ENCODE data around the gene ACTR3C.
"Not testable (repeated sequence)": the region's sequence is repeated elsewhere in the genome, so short reads cannot be mapped to it uniquely, and the experiment has no call there.

DNA sequence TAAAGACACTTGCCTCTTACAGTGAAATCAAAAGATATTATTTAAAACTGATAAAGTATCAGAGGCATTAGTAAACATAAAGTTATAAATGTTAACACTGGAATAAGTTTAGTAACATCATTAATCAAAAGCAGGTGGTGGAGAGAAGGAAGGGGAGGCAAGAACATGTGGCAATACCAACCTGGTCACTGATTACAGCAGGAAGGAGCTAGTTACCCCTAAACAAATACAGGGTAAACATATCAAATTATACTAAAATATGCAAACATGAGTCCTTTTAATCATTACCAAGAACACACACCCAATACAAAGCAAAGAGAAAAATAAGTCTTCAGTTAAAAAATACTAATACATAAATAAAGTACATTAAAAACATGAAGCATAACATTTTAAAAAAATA lies 25.4 kb downstream of the ACTR3C start:
- TF ChIP-seq, protein P1, sequence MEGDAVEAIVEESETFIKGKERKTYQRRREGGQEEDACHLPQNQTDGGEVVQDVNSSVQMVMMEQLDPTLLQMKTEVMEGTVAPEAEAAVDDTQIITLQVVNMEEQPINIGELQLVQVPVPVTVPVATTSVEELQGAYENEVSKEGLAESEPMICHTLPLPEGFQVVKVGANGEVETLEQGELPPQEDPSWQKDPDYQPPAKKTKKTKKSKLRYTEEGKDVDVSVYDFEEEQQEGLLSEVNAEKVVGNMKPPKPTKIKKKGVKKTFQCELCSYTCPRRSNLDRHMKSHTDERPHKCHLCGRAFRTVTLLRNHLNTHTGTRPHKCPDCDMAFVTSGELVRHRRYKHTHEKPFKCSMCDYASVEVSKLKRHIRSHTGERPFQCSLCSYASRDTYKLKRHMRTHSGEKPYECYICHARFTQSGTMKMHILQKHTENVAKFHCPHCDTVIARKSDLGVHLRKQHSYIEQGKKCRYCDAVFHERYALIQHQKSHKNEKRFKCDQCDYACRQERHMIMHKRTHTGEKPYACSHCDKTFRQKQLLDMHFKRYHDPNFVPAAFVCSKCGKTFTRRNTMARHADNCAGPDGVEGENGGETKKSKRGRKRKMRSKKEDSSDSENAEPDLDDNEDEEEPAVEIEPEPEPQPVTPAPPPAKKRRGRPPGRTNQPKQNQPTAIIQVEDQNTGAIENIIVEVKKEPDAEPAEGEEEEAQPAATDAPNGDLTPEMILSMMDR (IDR thresholded peaks at IDR 0.05): not testable (repeated sequence)
- TF ChIP-seq POLR2AphosphoS5, POLR2A (IDR thresholded peaks at IDR 0.05): not testable (repeated sequence)

All from stomach (tissue), 4 donors.